ENCODE data around the gene TSPO2. TPM values are rescaled to one million over a fixed set of nuclear protein-coding genes. Genes with fewer than 3 reads are reported as not detected.
A peak's percentile ranks its signal among the peaks of the same experiment; 100 is the strongest.

TSPO2 gene
- total RNA-seq, 4 donors from 2014 or later: not detected

DNA sequence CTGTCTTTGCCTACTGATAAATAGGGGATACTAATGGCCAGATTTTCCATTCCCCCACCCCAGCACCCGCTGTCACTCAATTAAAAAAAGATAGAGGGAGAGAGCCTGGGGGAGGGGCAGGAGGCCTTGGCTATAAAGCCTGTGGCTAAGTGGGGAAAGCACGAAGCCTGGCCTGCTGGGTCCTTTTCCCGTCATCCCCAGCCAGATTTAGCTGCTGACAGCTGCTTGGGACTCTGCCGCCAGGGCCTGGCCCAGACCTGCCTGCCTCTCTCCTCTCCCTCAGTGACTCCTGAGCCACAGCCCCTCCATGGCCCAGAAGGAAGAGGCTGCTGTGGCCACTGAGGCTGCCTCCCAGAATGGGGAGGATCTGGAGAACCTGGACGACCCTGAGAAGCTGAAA, 10.8 kb downstream of the TSPO2 start, which contains the start of gene APOBEC2:
APOBEC2 (plus strand) TSS at position 162 of the 400 bp plus-strand sequence; CDS start at position 308, 146 bp downstream.
- peak; percentile 71 for ATAC-seq
- in situ Hi-C loops (cut with MboI; ENCODE audit: low sequenced_read_pairs in 4 of 4): no loop called here
- DNase-seq: peak; percentile 85 to 96
- no peaks in the 10 kb centered on the region for H3K36me3 ChIP-seq
- no peaks in the 10 kb centered on the region for H3K9me3 ChIP-seq
- no peaks in the 10 kb centered on the region for H3K27me3 ChIP-seq
- H3K4me3 ChIP-seq: peak within 1 kb of the TSS; percentile 47 to 66 (median 58)
- H3K4me1 ChIP-seq: peaks cover 81 to 82% of the 10 kb centered on the region in 2 donors
- intact Hi-C loops (cut with DNase I; ENCODE audit: low total_unique reads): loop anchor here (2.0 kb wide), 1 partner anchor 20 kb away; the partner anchor contains the start of genes NFYA and OARD1
- peak within 1 kb of the TSS; percentile 96 to 99 (median 98) for H3K27ac ChIP-seq
- TF ChIP-seq, protein P1, sequence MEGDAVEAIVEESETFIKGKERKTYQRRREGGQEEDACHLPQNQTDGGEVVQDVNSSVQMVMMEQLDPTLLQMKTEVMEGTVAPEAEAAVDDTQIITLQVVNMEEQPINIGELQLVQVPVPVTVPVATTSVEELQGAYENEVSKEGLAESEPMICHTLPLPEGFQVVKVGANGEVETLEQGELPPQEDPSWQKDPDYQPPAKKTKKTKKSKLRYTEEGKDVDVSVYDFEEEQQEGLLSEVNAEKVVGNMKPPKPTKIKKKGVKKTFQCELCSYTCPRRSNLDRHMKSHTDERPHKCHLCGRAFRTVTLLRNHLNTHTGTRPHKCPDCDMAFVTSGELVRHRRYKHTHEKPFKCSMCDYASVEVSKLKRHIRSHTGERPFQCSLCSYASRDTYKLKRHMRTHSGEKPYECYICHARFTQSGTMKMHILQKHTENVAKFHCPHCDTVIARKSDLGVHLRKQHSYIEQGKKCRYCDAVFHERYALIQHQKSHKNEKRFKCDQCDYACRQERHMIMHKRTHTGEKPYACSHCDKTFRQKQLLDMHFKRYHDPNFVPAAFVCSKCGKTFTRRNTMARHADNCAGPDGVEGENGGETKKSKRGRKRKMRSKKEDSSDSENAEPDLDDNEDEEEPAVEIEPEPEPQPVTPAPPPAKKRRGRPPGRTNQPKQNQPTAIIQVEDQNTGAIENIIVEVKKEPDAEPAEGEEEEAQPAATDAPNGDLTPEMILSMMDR (IDR thresholded peaks at IDR 0.05 in 4 of 5, conservative IDR thresholded peaks at IDR 0.05 in 1 of 5): no peak
- TF ChIP-seq POLR2A (IDR thresholded peaks at IDR 0.05): peak; percentile 78 to 88

DNA sequence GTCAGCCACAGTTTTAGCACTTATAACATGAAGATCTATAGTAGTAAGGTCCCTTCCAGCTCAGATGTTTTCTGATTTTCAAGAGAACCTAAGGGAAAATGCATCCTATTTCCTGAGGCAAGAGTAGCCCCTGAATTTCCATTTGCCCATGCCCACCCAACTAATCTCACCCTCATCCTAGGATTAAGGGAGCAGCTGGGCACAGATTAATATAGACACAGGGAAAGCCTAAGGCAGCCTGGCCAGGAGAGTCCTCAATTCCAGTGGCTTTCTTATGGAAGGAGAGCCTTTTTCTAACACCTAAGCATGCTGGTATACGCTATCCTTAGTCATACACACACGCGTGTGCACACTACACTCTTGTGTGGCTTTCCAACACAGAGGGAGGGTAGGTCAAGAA, 12.2 kb downstream of the TSPO2 start:
- intact Hi-C loops (cut with DNase I; ENCODE audit: low total_unique reads): no loop called here
- ATAC-seq (no peak), DNase-seq (no peak)
- H3K9me3 ChIP-seq: no peaks in the 10 kb centered on the region
- H3K27me3 ChIP-seq: no peaks in the 10 kb centered on the region
- H3K4me3 ChIP-seq: peak overlapping the region; percentile 47 to 66 (median 58)
- TF ChIP-seq, protein P1 (IDR thresholded peaks at IDR 0.05 in 4 of 5, conservative IDR thresholded peaks at IDR 0.05 in 1 of 5): no peak
- TF ChIP-seq POLR2A (IDR thresholded peaks at IDR 0.05): no peak
- H3K27ac ChIP-seq: peak overlapping the region; percentile 96 to 99 (median 98)
- no peaks in the 10 kb centered on the region for H3K36me3 ChIP-seq
- peaks cover 82 to 84% of the 10 kb centered on the region in 2 donors for H3K4me1 ChIP-seq
- in situ Hi-C loops (cut with MboI; ENCODE audit: low sequenced_read_pairs in 4 of 4): no loop called here

DNA sequence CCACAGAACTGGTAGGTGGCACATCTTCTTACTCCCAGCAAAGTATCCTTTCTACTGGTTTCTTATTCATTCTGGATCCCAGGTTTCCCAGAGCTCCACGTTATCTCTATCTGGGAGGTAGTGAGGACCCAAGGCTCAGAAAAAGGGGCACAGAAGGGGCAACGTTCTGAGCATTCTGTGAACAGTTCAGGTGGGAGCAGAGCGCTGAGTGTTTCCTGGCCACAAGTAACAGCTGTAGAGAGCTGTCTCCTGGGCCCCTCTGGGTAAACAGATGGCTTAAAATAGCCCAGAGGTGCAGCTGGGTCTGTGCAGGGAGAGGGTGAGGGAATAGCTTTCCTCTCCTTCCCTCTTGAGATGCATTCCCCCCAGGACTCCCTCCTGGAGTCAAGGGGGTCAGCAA, 12.9 kb downstream of the TSPO2 start:
- ATAC-seq (peak; percentile 41 to 57), DNase-seq (peak; percentile 53 to 72)
- Histone ChIP-seq H3K27me3 (no peaks in the 10 kb centered on the region), H3K4me3 (peak overlapping the region; percentile 47 to 66 (median 58)), H3K4me1 (peaks cover 82 to 83% of the 10 kb centered on the region in 2 donors), H3K36me3 (no peaks in the 10 kb centered on the region), H3K27ac (peak overlapping the region; percentile 96 to 99 (median 98)), H3K9me3 (no peaks in the 10 kb centered on the region)
- intact Hi-C loops (cut with DNase I; ENCODE audit: low total_unique reads) (no loop called here), in situ Hi-C loops (cut with MboI; ENCODE audit: low sequenced_read_pairs in 4 of 4) (no loop called here)
- peak; percentile 32 to 84 for TF ChIP-seq POLR2A (IDR thresholded peaks at IDR 0.05)
- TF ChIP-seq, protein P1 (IDR thresholded peaks at IDR 0.05 in 4 of 5, conservative IDR thresholded peaks at IDR 0.05 in 1 of 5): no peak

DNA sequence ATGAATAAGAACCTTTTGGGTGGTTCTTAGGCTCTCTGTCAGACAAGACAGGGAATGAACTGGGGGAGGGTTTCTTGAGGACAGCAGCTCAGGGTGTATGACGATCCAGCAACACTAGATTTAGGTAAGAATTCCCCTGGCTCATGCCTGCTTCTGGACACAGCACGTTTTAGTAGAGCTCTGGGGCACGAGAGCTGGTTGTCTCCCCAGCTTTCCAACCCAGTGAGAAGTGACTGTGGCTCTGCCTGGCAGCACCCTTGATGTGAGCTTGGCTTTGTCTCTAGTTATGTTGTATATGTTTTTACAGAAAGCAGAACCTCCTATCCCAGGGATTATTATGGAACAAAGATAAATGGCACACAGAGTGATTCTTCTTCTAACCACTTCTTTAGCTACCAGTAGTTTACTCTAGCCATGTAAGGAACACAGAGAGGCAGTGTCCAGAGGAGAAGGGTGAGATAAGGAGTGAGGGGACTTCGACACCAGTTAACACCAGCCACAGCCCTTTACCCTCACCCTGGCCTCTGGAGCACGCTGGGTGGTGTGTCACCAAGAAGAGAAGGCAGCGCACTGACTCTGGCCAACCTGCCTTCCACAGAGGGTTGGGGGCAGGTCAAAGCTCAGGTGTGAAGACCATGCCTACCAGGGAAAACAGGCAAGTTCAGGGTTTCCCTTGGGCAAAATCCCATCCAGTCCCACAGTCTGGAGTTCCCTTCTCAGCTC, 14.7 kb downstream of the TSPO2 start:
- Histone ChIP-seq H3K9me3 (no peaks in the 10 kb centered on the region), H3K27ac (peak overlapping the region; percentile 96 to 99 (median 98)), H3K36me3 (peaks cover 0 to 5% of the 10 kb centered on the region in 2 donors), H3K4me3 (peak overlapping the region in 2 of 4 donors; percentile 5 to 66), H3K27me3 (no peaks in the 10 kb centered on the region), H3K4me1 (peaks cover 82 to 84% of the 10 kb centered on the region in 2 donors)
- TF ChIP-seq, protein P1 (IDR thresholded peaks at IDR 0.05 in 4 of 5, conservative IDR thresholded peaks at IDR 0.05 in 1 of 5): no peak
- peak; percentile 41 to 45 for TF ChIP-seq POLR2A (IDR thresholded peaks at IDR 0.05)
- in situ Hi-C loops (cut with MboI; ENCODE audit: low sequenced_read_pairs in 4 of 4): no loop called here
- DNase-seq: peak in 1 of 2 donors; percentile 84
- peak in 1 of 2 donors; percentile 54 for ATAC-seq
- intact Hi-C loops (cut with DNase I; ENCODE audit: low total_unique reads): no loop called here

Data from gastrocnemius medialis (tissue), 4 donors.